Glomerular endothelial cell (primary cell): ENCODE data around the gene HFE. TPM values are rescaled to one million over a fixed set of nuclear protein-coding genes. Genes with fewer than 3 reads are reported as not detected.
"Not testable (repeated sequence)": the region's sequence is repeated elsewhere in the genome, so short reads cannot be mapped to it uniquely, and the experiment has no call there.

ENCODE experiments used
- DNase-seq: peaks from one replicate; pipeline ENCODE4 v3.0.0-alpha.2; 2011; ENCODE audit warnings: low read depth, low spot score; ENCODE audit errors: extremely low read depth
- total RNA-seq: library from RNA; depleted of rRNA; stranded (reverse); fragments of >200 nt; gene quantifications from 2 replicates; pipeline ENCODE4 v1.2.3, GENCODE V29; 2015

The HFE gene
- total RNA-seq, 1 donor from 2014 or later: 3.4 TPM

DNA sequence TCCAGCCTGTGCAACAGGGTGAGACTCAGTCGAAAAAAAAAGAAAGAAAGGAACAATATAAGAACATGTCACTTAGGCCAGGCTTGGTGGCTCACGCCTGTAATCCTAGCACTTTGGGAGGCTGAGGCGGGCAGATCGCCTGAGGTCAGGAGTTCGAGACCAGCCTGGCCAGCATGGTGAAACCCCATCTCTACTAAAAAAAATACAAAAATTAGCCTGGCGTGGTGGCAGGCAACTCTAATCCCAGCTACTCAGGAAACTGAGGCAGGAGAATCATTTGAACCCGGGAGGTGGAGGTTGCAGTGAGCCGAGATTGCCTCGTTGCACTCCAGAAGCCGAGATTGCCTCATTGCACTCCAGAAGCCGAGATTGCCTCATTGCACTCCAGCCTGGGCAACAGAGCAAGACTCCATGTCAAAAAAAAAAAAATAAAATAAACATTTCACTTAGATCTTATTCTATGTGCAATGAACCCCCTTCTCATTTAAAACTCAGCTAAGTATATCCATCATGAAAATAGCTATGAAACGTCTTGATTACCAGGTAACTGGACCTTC, 28.7 kb upstream of the HFE start:
- DNase-seq: not testable (repeated sequence)

GRCh38 chr6:26059941-26060340, 27.3 kb upstream of the HFE start:
- no peak for DNase-seq

GRCh38 chr6:26064619-26065257, 22.5 kb upstream of the HFE start:
- DNase-seq: no peak

- DNase-seq: no peak
These were observed 21.3 kb upstream of the HFE start for GRCh38 chr6:26065952-26066380.

DNA sequence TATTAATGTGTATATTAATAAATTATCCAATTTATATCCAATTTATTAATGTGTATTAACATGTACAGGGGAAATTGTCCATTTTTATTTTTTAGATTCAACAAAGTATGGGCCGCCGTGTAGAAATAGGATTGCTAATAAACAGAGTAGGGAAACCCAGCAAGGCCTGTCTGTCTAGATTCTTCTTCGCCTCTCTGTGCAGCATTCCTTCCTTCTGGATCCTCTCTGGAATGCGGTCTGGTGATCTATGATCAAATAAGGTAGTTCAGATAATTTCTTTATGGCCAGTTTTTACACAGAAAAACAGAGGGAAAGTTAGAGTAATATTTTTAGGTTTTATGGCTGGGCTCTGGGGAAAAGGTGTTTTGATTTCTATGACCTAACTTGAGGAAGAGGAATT, 19.9 kb upstream of the HFE start:
- DNase-seq: no peak

GRCh38 chr6:26068036-26068435, 19.2 kb upstream of the HFE start:
- no peak for DNase-seq

GRCh38 chr6:26071135-26071534, 16.1 kb upstream of the HFE start:
- no peak for DNase-seq

- DNase-seq: no peak
These were observed 12.0 kb upstream of the HFE start for GRCh38 chr6:26075063-26075717.

- DNase-seq: not testable (repeated sequence)
These were observed 9.2 kb upstream of the HFE start for GRCh38 chr6:26078066-26078465.

DNA sequence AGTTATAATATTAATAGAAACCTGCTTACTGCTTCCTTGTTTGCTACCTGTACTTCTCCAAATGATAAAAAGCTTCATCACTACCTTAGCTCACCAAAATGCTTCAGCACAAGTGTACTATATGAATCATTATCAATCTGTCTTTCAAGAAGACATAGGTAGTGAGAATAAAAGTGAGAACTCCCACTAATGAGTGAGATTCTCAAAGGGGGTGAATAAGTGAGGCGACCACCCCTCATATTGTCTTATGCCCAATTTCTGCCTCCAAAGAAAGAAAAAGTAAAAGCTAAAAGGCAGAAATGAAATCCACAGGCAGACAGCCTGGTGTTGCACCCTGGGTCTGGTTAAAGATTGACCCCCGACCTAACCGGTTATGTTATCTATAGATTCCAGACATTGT, 6.1 kb upstream of the HFE start:
- DNase-seq: not testable (repeated sequence)

DNA sequence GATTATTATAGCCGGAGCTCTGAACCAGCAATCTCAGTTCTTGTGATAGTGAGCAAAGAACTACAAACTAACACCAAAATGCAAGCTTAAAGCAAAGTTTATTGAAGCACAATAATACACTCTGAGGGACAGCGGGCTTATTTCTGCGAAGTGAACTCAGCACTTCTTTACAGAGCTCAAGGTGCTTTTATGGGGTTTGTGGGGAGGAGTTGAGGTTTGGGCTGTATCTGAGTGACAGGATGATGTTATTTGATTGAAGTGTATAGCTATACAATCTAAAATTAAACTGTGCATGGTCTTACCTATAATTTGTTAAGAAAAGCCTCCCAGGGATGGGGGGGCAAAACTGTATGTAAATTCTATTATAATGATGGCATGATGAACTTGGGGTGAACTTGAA, 1.0 kb upstream of the HFE start:
- no peak for DNase-seq

DNA sequence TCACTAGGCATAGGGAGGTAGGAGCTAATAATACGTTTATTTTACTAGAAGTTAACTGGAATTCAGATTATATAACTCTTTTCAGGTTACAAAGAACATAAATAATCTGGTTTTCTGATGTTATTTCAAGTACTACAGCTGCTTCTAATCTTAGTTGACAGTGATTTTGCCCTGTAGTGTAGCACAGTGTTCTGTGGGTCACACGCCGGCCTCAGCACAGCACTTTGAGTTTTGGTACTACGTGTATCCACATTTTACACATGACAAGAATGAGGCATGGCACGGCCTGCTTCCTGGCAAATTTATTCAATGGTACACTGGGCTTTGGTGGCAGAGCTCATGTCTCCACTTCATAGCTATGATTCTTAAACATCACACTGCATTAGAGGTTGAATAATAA, 1.1 kb downstream of the HFE start:
- no peak for DNase-seq

DNA sequence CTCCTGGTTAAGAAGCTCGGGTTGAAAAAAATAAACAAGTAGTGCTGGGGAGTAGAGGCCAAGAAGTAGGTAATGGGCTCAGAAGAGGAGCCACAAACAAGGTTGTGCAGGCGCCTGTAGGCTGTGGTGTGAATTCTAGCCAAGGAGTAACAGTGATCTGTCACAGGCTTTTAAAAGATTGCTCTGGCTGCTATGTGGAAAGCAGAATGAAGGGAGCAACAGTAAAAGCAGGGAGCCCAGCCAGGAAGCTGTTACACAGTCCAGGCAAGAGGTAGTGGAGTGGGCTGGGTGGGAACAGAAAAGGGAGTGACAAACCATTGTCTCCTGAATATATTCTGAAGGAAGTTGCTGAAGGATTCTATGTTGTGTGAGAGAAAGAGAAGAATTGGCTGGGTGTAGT, 2.0 kb downstream of the HFE start:
- DNase-seq: no peak

DNA sequence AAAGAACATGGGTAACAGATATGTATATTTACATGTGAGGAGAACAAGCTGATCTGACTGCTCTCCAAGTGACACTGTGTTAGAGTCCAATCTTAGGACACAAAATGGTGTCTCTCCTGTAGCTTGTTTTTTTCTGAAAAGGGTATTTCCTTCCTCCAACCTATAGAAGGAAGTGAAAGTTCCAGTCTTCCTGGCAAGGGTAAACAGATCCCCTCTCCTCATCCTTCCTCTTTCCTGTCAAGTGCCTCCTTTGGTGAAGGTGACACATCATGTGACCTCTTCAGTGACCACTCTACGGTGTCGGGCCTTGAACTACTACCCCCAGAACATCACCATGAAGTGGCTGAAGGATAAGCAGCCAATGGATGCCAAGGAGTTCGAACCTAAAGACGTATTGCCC, 5.2 kb downstream of the HFE start:
- no peak for DNase-seq

GRCh38 chr6:26094036-26094435, 6.8 kb downstream of the HFE start:
- DNase-seq: no peak

DNA sequence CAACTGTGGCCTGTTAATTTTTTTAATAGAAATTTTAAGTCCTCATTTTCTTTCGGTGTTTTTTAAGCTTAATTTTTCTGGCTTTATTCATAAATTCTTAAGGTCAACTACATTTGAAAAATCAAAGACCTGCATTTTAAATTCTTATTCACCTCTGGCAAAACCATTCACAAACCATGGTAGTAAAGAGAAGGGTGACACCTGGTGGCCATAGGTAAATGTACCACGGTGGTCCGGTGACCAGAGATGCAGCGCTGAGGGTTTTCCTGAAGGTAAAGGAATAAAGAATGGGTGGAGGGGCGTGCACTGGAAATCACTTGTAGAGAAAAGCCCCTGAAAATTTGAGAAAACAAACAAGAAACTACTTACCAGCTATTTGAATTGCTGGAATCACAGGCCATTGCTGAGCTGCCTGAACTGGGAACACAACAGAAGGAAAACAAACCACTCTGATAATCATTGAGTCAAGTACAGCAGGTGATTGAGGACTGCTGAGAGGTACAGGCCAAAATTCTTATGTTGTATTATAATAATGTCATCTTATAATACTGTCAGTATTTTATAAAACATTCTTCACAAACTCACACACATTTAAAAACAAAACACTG, 10.1 kb downstream of the HFE start:
- no peak for DNase-seq

DNA sequence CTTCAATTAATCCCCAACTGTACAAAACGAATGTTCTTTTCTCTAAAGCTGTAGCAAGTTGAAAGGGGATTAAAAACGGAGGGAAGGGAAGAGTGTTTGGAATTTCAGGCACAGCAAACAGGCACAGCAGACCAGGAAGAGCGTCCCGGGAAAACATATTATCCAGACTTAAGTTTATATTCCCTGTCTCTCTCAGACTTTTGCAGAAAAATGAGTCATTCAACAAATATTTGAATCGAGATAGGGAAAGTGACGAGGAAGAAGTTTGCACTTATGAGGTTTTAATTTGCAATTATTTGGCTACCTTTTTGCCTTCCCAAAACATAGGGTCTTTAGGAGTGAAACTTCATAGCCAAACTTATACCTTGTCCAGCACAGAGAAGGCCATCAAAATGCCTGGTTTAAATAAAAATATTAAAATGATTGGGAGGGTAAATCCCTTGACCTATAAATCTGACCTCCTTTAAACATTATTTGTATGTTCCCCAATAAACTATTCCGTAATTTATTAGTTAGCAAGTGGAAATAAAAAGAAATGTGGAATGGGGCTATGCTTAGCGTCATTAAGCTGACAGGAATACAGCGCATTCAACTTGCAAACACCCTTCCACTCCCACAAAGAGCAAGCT, 16.0 kb downstream of the HFE start:
- no peak for DNase-seq

- peak; percentile 96 for DNase-seq
These were observed 16.7 kb downstream of the HFE start for GRCh38 chr6:26103770-26104456.

- DNase-seq: no peak
These were observed 17.4 kb downstream of the HFE start for GRCh38 chr6:26104457-26105108.

DNA sequence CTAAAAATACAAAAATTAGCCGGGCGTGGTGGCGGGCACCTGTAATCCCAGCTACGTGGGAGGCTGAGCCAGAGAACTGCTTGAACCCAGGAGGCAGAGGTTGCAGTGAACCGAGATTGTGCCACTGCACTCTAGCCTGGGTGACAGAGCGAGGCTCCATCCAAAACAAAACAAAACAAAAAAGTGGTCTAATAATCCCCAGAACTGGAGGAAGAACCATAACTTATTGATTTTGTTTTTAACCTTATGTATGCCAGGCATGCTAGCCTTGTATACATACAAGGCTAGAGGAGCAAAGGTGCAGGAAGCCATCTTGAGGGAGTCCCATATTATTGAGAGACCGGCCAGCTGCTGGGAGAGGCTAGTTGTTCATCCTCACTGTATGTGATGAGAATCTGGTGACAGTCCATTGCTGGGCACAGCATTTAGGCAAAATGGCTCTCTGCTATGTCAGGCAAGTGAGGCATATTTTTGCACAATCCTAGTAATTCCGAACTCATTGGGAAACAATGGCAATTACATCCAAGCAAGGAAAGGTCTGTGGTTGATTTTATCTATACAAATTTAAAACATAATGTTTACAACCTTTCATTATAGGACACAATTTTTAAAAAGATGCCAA, 18.0 kb downstream of the HFE start:
- no peak for DNase-seq
